Prostate gland (tissue), 2 donors: ENCODE results near the gene LATS2. TPM values are rescaled to one million over a fixed set of nuclear protein-coding genes. Genes with fewer than 3 reads are reported as not detected.

Experiments used
- DNase-seq: peaks from one replicate; pipeline ENCODE4 v3.0.0-alpha.2; 2019; ENCODE audit warnings: low spot score
- H3K27ac ChIP-seq, 2 donors: fragments of 200-600 bp; sonication (generic); 2 replicates each; pipeline ENCODE4 v1.5.1; 2017 to 2019
- H3K27me3 ChIP-seq: fragments of 200-600 bp; sonication (generic); replicated peaks from 2 replicates; pipeline ENCODE4 v1.5.1; 2019; ENCODE audit not compliant: insufficient read depth
- H3K36me3 ChIP-seq, 2 donors: fragments of 200-600 bp; sonication (generic); 1 replicate in 1 of 2; 2 replicates in 1 of 2; pipeline versions ENCODE4 v1.5.1 to v1.8.1; 2017 to 2019
- H3K4me1 ChIP-seq: fragments of 200-600 bp; sonication (generic); replicated peaks from 2 replicates; pipeline ENCODE4 v1.5.1; 2019
- H3K4me3 ChIP-seq, 2 donors: fragments of 200-600 bp; sonication (generic); 2 replicates each; pipeline ENCODE4 v1.5.1; 2017 to 2019
- H3K9me3 ChIP-seq: fragments of 200-600 bp; sonication (generic); 2 replicates; pipeline ENCODE4 v1.5.1; 2017
- CTCF ChIP-seq, 4 experiments: fragments of 200-600 bp in 2 of 4; fragments of 450-650 bp in 2 of 4; sonication (generic) in 2 of 4; IDR thresholded peaks; 1 replicate in 3 of 4; 2 replicates in 1 of 4; pipeline ENCODE4 v1.5.1; 2016 to 2019; ENCODE audit warnings: antibody characterized with exemption in 4 of 4, mild to moderate bottlenecking in 2 of 4, moderate library complexity in 2 of 4
- POLR2A ChIP-seq: fragments of 450-650 bp; IDR thresholded peaks from one replicate; pipeline ENCODE4 v1.6.1; 2016; ENCODE audit warnings: antibody characterized with exemption, mild to moderate bottlenecking
- POLR2AphosphoS5 ChIP-seq: sonication (generic); formaldehyde crosslinking; IDR thresholded peaks from one replicate; pipeline ENCODE4 v1.6.1; 2017; ENCODE audit warnings: antibody characterized with exemption
- WGBS: methylation state at CpG from one replicate; pipeline ENCODE4 v1.1.5; 2018; 5-methylcytosine and 5-hydroxymethylcytosine counted together
- intact Hi-C: fragments of 100-400 bp; cut with DNase I; formaldehyde crosslinking; loops from one replicate; pipeline ENCODE4 v1.14.2; 2022
- total RNA-seq, 2 donors: library from RNA; depleted of rRNA; stranded (reverse); fragments of >200 nt; gene quantifications; one replicate each; pipeline ENCODE4 v1.1.0, GENCODE V29; 2016

Gene LATS2
- total RNA-seq, 2 donors from 2014 or later: 22.0 to 27.4 TPM

GRCh38 chr13:21033212-21033840 lies 28.1 kb downstream of the LATS2 start:
- peak; percentile 92 for DNase-seq
- Histone ChIP-seq H3K4me1 (peaks cover 29% of the 10 kb centered on the region), H3K36me3 (no peaks in the 10 kb centered on the region), H3K27me3 (no peaks in the 10 kb centered on the region), H3K4me3 (peak overlapping the region in 1 of 2 donors; percentile 9), H3K27ac (peak overlapping the region; percentile 89 to 92), H3K9me3 (no peaks in the 10 kb centered on the region)
- intact Hi-C loops: no loop called here
- 15% methylated on average over 8 of the region's 8 CpGs for WGBS
- TF ChIP-seq POLR2A: no peak
- TF ChIP-seq CTCF (IDR thresholded peaks at IDR 0.05): no peak
- peak; percentile 90 for TF ChIP-seq POLR2AphosphoS5

- H3K4me3 ChIP-seq: no peak overlapping the region
Measured at GRCh38 chr13:21032656-21033055, 28.7 kb downstream of the LATS2 start.

GRCh38 chr13:21031594-21032275 lies 29.7 kb downstream of the LATS2 start:
- no peaks in the 10 kb centered on the region for H3K36me3 ChIP-seq
- intact Hi-C loops: no loop called here
- peaks cover 29% of the 10 kb centered on the region for H3K4me1 ChIP-seq
- no peaks in the 10 kb centered on the region for H3K9me3 ChIP-seq
- TF ChIP-seq POLR2AphosphoS5: no peak
- no peak overlapping the region for H3K4me3 ChIP-seq
- no peaks in the 10 kb centered on the region for H3K27me3 ChIP-seq
- DNase-seq: no peak
- 93% methylated on average over 8 of the region's 8 CpGs for WGBS
- H3K27ac ChIP-seq: peak overlapping the region in 1 of 2 donors; percentile 89

More at GRCh38 chr13:21032656-21033055, 28.7 kb downstream of the LATS2 start:
- 94% methylated on average over 10 of the region's 10 CpGs for WGBS
- no peak for DNase-seq
- H3K27me3 ChIP-seq: no peaks in the 10 kb centered on the region
- H3K27ac ChIP-seq: peak overlapping the region; percentile 89 to 92
- no peaks in the 10 kb centered on the region for H3K9me3 ChIP-seq
- H3K36me3 ChIP-seq: no peaks in the 10 kb centered on the region
- H3K4me1 ChIP-seq: peaks cover 29% of the 10 kb centered on the region
- no peak for TF ChIP-seq POLR2AphosphoS5
- no peak for TF ChIP-seq CTCF (IDR thresholded peaks at IDR 0.05)
- no peak for TF ChIP-seq POLR2A
- intact Hi-C loops: no loop called here

GRCh38 chr13:21025539-21025938 lies 35.8 kb downstream of the LATS2 start:
- peaks cover 5% of the 10 kb centered on the region for H3K4me1 ChIP-seq
- H3K36me3 ChIP-seq: no peaks in the 10 kb centered on the region
- no peak overlapping the region for H3K4me3 ChIP-seq
- no peaks in the 10 kb centered on the region for H3K27me3 ChIP-seq
- H3K27ac ChIP-seq: no peak overlapping the region
- intact Hi-C loops: no loop called here
- DNase-seq: no peak
- no peaks in the 10 kb centered on the region for H3K9me3 ChIP-seq
- TF ChIP-seq POLR2A (no peak), CTCF (IDR thresholded peaks at IDR 0.05) (no peak), POLR2AphosphoS5 (no peak)
- 85% methylated on average over 6 of the region's 6 CpGs for WGBS

- no peak for DNase-seq
- WGBS: 74% methylated on average over 11 of the region's 11 CpGs
- H3K27ac ChIP-seq: peak overlapping the region in 1 of 2 donors; percentile 40
- no peak overlapping the region for H3K4me3 ChIP-seq
- H3K9me3 ChIP-seq: no peaks in the 10 kb centered on the region
- H3K4me1 ChIP-seq: peaks cover 5% of the 10 kb centered on the region
- H3K27me3 ChIP-seq: no peaks in the 10 kb centered on the region
- no peaks in the 10 kb centered on the region for H3K36me3 ChIP-seq
- TF ChIP-seq POLR2AphosphoS5 (no peak), CTCF (IDR thresholded peaks at IDR 0.05) (no peak), POLR2A (no peak)
- intact Hi-C loops: no loop called here
Measured at GRCh38 chr13:21022056-21022979, 39.1 kb downstream of the LATS2 start.
